Stomach (tissue), 4 donors: ENCODE data around the gene MEGF6.

ENCODE experiments used
- CTCF ChIP-seq, 7 experiments: fragments of 450-650 bp in 4 of 7; fragments of 200-600 bp in 3 of 7; sonication (generic) in 3 of 7; IDR thresholded peaks; one replicate each; pipeline ENCODE4 v1.5.1; 2016 to 2019; ENCODE audit warnings: antibody characterized with exemption in 7 of 7, control low read depth in 2 of 7, mild to moderate bottlenecking in 1 of 7
- EP300 ChIP-seq: sonication (generic); formaldehyde crosslinking; IDR thresholded peaks from one replicate; pipeline ENCODE4 v1.6.1; 2017; ENCODE audit warnings: antibody characterized with exemption
- POLR2A ChIP-seq, 4 donors: fragments of 450-650 bp; IDR thresholded peaks; one replicate each; pipeline ENCODE4 v1.6.1; 2016; ENCODE audit warnings: antibody characterized with exemption in 4 of 4, control low read depth in 2 of 4, mild to moderate bottlenecking in 1 of 4, moderate library complexity in 1 of 4
- POLR2AphosphoS5 ChIP-seq, 3 donors: sonication (generic); formaldehyde crosslinking; IDR thresholded peaks; one replicate each; pipeline ENCODE4 v1.6.1; 2016; ENCODE audit warnings: antibody characterized with exemption in 3 of 3

- TF ChIP-seq CTCF (IDR thresholded peaks at IDR 0.05) (no peak), EP300 (no peak), POLR2AphosphoS5 (IDR thresholded peaks at IDR 0.05) (no peak), POLR2A (IDR thresholded peaks at IDR 0.05) (no peak)
Observed at GRCh38 chr1:3563125-3563524, 48.2 kb downstream of the MEGF6 start.
